ENCODE results near the gene FCMR. TPM values are rescaled to one million over a fixed set of nuclear protein-coding genes. Genes with fewer than 3 reads are reported as not detected.

The FCMR gene
- total RNA-seq, 1 donor = 117 TPM

GRCh38 chr1:206955476-206956451 is 34.0 kb upstream of the FCMR start:
- Histone ChIP-seq H3K4me3 (ENCODE audit: low read length) (no peak overlapping the region), H3K4me1 (ENCODE audit: insufficient read depth, low read length) (peaks cover 19% of the 10 kb centered on the region), H3K27me3 (ENCODE audit: insufficient read depth, low read length) (no peaks in the 10 kb centered on the region), H3K9me3 (ENCODE audit: low read depth, low read length) (no peaks in the 10 kb centered on the region)

GRCh38 chr1:206954459-206955342 is 33.0 kb upstream of the FCMR start:
- Histone ChIP-seq H3K4me1 (ENCODE audit: insufficient read depth, low read length) (peaks cover 19% of the 10 kb centered on the region), H3K9me3 (ENCODE audit: low read depth, low read length) (no peaks in the 10 kb centered on the region), H3K4me3 (ENCODE audit: low read length) (no peak overlapping the region), H3K27me3 (ENCODE audit: insufficient read depth, low read length) (no peaks in the 10 kb centered on the region)

GRCh38 chr1:206953626-206954025 is 31.9 kb upstream of the FCMR start:
- no peaks in the 10 kb centered on the region for H3K27me3 ChIP-seq (ENCODE audit: insufficient read depth, low read length)
- no peaks in the 10 kb centered on the region for H3K9me3 ChIP-seq (ENCODE audit: low read depth, low read length)
- H3K4me3 ChIP-seq (ENCODE audit: low read length) = no peak overlapping the region
- peaks cover 30% of the 10 kb centered on the region for H3K4me1 ChIP-seq (ENCODE audit: insufficient read depth, low read length)

- Histone ChIP-seq H3K4me3 (ENCODE audit: low read length) (no peak overlapping the region), H3K9me3 (ENCODE audit: low read depth, low read length) (no peaks in the 10 kb centered on the region), H3K4me1 (ENCODE audit: insufficient read depth, low read length) (peaks cover 33% of the 10 kb centered on the region), H3K27me3 (ENCODE audit: insufficient read depth, low read length) (no peaks in the 10 kb centered on the region)
These were observed 31.4 kb upstream of the FCMR start for GRCh38 chr1:206953126-206953525.

GRCh38 chr1:206952171-206952570 is 30.4 kb upstream of the FCMR start:
- H3K4me3 ChIP-seq (ENCODE audit: low read length) = no peak overlapping the region
- H3K9me3 ChIP-seq (ENCODE audit: low read depth, low read length) = no peaks in the 10 kb centered on the region
- peaks cover 33% of the 10 kb centered on the region for H3K4me1 ChIP-seq (ENCODE audit: insufficient read depth, low read length)
- no peaks in the 10 kb centered on the region for H3K27me3 ChIP-seq (ENCODE audit: insufficient read depth, low read length)

GRCh38 chr1:206951318-206952100 is 29.8 kb upstream of the FCMR start:
- H3K4me1 ChIP-seq (ENCODE audit: insufficient read depth, low read length) = peaks cover 33% of the 10 kb centered on the region
- H3K27me3 ChIP-seq (ENCODE audit: insufficient read depth, low read length) = no peaks in the 10 kb centered on the region
- H3K9me3 ChIP-seq (ENCODE audit: low read depth, low read length) = no peaks in the 10 kb centered on the region
- H3K4me3 ChIP-seq (ENCODE audit: low read length) = no peak overlapping the region

- H3K4me1 ChIP-seq (ENCODE audit: insufficient read depth, low read length) = peaks cover 33% of the 10 kb centered on the region
- H3K27me3 ChIP-seq (ENCODE audit: insufficient read depth, low read length) = no peaks in the 10 kb centered on the region
- H3K4me3 ChIP-seq (ENCODE audit: low read length) = no peak overlapping the region
These were observed 27.9 kb upstream of the FCMR start for GRCh38 chr1:206949641-206950040.

GRCh38 chr1:206949208-206949607 is 27.5 kb upstream of the FCMR start:
- Histone ChIP-seq H3K4me1 (ENCODE audit: insufficient read depth, low read length) (peaks cover 30% of the 10 kb centered on the region), H3K4me3 (ENCODE audit: low read length) (no peak overlapping the region), H3K27me3 (ENCODE audit: insufficient read depth, low read length) (no peaks in the 10 kb centered on the region), H3K9me3 (ENCODE audit: low read depth, low read length) (no peaks in the 10 kb centered on the region)

More at GRCh38 chr1:206949641-206950040, 27.9 kb upstream of the FCMR start:
- H3K9me3 ChIP-seq (ENCODE audit: low read depth, low read length) = no peaks in the 10 kb centered on the region

GRCh38 chr1:206947255-206947654 is 25.5 kb upstream of the FCMR start:
- H3K9me3 ChIP-seq (ENCODE audit: low read depth, low read length) = no peaks in the 10 kb centered on the region
- H3K4me3 ChIP-seq (ENCODE audit: low read length) = no peak overlapping the region
- H3K4me1 ChIP-seq (ENCODE audit: insufficient read depth, low read length) = peaks cover 24% of the 10 kb centered on the region
- H3K27me3 ChIP-seq (ENCODE audit: insufficient read depth, low read length) = peaks cover 5% of the 10 kb centered on the region

GRCh38 chr1:206946261-206946660 is 24.5 kb upstream of the FCMR start, which contains the start of gene PIGR:
Gene PIGR (minus strand): TSS chr1:206946466. CDS start chr1:206940531, 5,935 bp downstream.
- Histone ChIP-seq H3K9me3 (ENCODE audit: low read depth, low read length) (no peaks in the 10 kb centered on the region), H3K4me3 (ENCODE audit: low read length) (no peak within 1 kb of the TSS), H3K4me1 (ENCODE audit: insufficient read depth, low read length) (peaks cover 14% of the 10 kb centered on the region), H3K27me3 (ENCODE audit: insufficient read depth, low read length) (peaks cover 5% of the 10 kb centered on the region)

- H3K27me3 ChIP-seq (ENCODE audit: insufficient read depth, low read length) = peaks cover 5% of the 10 kb centered on the region
- no peak overlapping the region for H3K4me3 ChIP-seq (ENCODE audit: low read length)
- H3K9me3 ChIP-seq (ENCODE audit: low read depth, low read length) = no peaks in the 10 kb centered on the region
- peaks cover 14% of the 10 kb centered on the region for H3K4me1 ChIP-seq (ENCODE audit: insufficient read depth, low read length)
These were observed 24.0 kb upstream of the FCMR start for GRCh38 chr1:206945779-206946178.

GRCh38 chr1:206944703-206945102 is 23.0 kb upstream of the FCMR start:
- Histone ChIP-seq H3K4me1 (ENCODE audit: insufficient read depth, low read length) (peaks cover 14% of the 10 kb centered on the region), H3K4me3 (ENCODE audit: low read length) (no peak overlapping the region), H3K27me3 (ENCODE audit: insufficient read depth, low read length) (peaks cover 5% of the 10 kb centered on the region), H3K9me3 (ENCODE audit: low read depth, low read length) (no peaks in the 10 kb centered on the region)

GRCh38 chr1:206941766-206942418 is 20.2 kb upstream of the FCMR start:
- Histone ChIP-seq H3K4me3 (ENCODE audit: low read length) (no peak overlapping the region), H3K27me3 (ENCODE audit: insufficient read depth, low read length) (peaks cover 5% of the 10 kb centered on the region), H3K4me1 (ENCODE audit: insufficient read depth, low read length) (no peaks in the 10 kb centered on the region), H3K9me3 (ENCODE audit: low read depth, low read length) (no peaks in the 10 kb centered on the region)

- Histone ChIP-seq H3K27me3 (ENCODE audit: insufficient read depth, low read length) (peaks cover 5% of the 10 kb centered on the region), H3K9me3 (ENCODE audit: low read depth, low read length) (no peaks in the 10 kb centered on the region), H3K4me1 (ENCODE audit: insufficient read depth, low read length) (no peaks in the 10 kb centered on the region), H3K4me3 (ENCODE audit: low read length) (no peak overlapping the region)
These were observed 18.8 kb upstream of the FCMR start for GRCh38 chr1:206940588-206940936.
